Measurements from ENCODE around the gene TNS3. TPM values are rescaled to one million over a fixed set of nuclear protein-coding genes. Genes with fewer than 3 reads are reported as not detected.

Gene TNS3
- total RNA-seq, 1 donor from 2014 or later: 168 TPM

GRCh38 chr7:47534322-47535034, 47.4 kb downstream of the TNS3 start:
- DNase-seq (no peak), ATAC-seq (no peak)
- intact Hi-C loops (cut with DNase I): no loop called here

GRCh38 chr7:47531584-47532492, 50.1 kb downstream of the TNS3 start:
- ATAC-seq: peak; percentile 35

More at GRCh38 chr7:47534322-47535034, 47.4 kb downstream of the TNS3 start:
- H3K4me1 ChIP-seq: peaks cover 26% of the 10 kb centered on the region
- no peaks in the 10 kb centered on the region for H3K9me3 ChIP-seq
- no peaks in the 10 kb centered on the region for H3K27me3 ChIP-seq
- H3K36me3 ChIP-seq: no peaks in the 10 kb centered on the region
- H3K27ac ChIP-seq: no peak overlapping the region
- no peak for TF ChIP-seq CTCF (IDR thresholded peaks at IDR 0.05)
- no peak overlapping the region for H3K4me3 ChIP-seq

GRCh38 chr7:47529826-47530555, 51.9 kb downstream of the TNS3 start:
- Histone ChIP-seq H3K4me3 (no peak overlapping the region), H3K27ac (no peak overlapping the region), H3K36me3 (peaks cover 38% of the 10 kb centered on the region), H3K9me3 (no peaks in the 10 kb centered on the region), H3K4me1 (no peaks in the 10 kb centered on the region), H3K27me3 (no peaks in the 10 kb centered on the region)
- TF ChIP-seq CTCF (IDR thresholded peaks at IDR 0.05): no peak
- intact Hi-C loops (cut with DNase I): no loop called here
- DNase-seq: no peak
- no peak for ATAC-seq

More at GRCh38 chr7:47531584-47532492, 50.1 kb downstream of the TNS3 start:
- Histone ChIP-seq H3K36me3 (peaks cover 20% of the 10 kb centered on the region), H3K27me3 (no peaks in the 10 kb centered on the region), H3K4me1 (peaks cover 5% of the 10 kb centered on the region), H3K4me3 (no peak overlapping the region), H3K27ac (no peak overlapping the region), H3K9me3 (no peaks in the 10 kb centered on the region)
- no peak for TF ChIP-seq CTCF (IDR thresholded peaks at IDR 0.05)
- no peak for DNase-seq
- intact Hi-C loops (cut with DNase I): no loop called here

- no peaks in the 10 kb centered on the region for H3K27me3 ChIP-seq
- no peak for TF ChIP-seq CTCF (IDR thresholded peaks at IDR 0.05)
- DNase-seq: no peak
- H3K27ac ChIP-seq: no peak overlapping the region
- H3K36me3 ChIP-seq: peaks cover 41% of the 10 kb centered on the region
- intact Hi-C loops (cut with DNase I): no loop called here
- no peak overlapping the region for H3K4me3 ChIP-seq
- H3K9me3 ChIP-seq: no peaks in the 10 kb centered on the region
- no peaks in the 10 kb centered on the region for H3K4me1 ChIP-seq
- ATAC-seq: no peak
Measured at GRCh38 chr7:47529405-47529804, 52.5 kb downstream of the TNS3 start.

- H3K36me3 ChIP-seq: peaks cover 41% of the 10 kb centered on the region
- H3K27ac ChIP-seq: no peak overlapping the region
- H3K9me3 ChIP-seq: no peaks in the 10 kb centered on the region
- ATAC-seq (no peak), DNase-seq (no peak)
- no peaks in the 10 kb centered on the region for H3K27me3 ChIP-seq
- intact Hi-C loops (cut with DNase I): no loop called here
- no peak overlapping the region for H3K4me3 ChIP-seq
- TF ChIP-seq CTCF (IDR thresholded peaks at IDR 0.05): no peak
- H3K4me1 ChIP-seq: no peaks in the 10 kb centered on the region
Measured at GRCh38 chr7:47528471-47528870, 53.4 kb downstream of the TNS3 start.
